Measurements from ENCODE around the gene OMP. TPM values are rescaled to one million over a fixed set of nuclear protein-coding genes. Genes with fewer than 3 reads are reported as not detected.

OMP gene
- total RNA-seq, 2 donors from 2014 or later = 8.0 TPM; not detected in 1

DNA sequence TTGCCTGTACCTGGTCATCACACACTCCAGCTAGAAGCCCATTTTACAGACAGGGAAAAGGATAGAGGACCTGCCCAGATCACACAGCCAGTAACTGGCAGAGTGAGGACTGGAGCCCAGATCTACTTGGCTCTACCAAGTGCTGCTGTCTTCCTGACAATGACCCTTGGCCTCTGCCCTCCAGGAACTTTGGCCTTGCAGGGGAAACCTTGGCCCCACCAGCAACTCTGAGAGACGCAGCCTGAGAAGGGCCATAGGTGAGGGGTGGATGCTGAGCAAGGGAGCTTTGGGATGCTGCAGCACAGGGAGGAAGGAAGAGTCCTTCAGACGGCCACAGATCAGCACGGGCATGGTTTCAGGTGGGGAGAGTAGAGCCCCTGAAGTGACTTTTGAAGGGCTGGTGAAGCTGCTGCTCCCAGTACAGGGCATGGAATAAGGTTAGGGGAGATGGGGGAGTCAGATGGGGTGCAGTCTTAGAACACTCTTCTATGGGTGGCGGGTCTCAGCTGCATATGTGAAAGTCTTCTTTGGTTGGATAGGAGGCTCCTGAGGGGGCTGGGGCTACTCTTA lies 37.9 kb upstream of the OMP start:
- Histone ChIP-seq H3K36me3 (no peaks in the 10 kb centered on the region), H3K4me1 (replicated peaks) (peaks cover 7% of the 10 kb centered on the region), H3K9me3 (no peaks in the 10 kb centered on the region), H3K27me3 (replicated peaks; ENCODE audit: insufficient read depth) (no peaks in the 10 kb centered on the region), H3K4me3 (no peak overlapping the region), H3K27ac (peak overlapping the region in 1 of 2 donors; percentile 91)
- TF ChIP-seq, protein P1, sequence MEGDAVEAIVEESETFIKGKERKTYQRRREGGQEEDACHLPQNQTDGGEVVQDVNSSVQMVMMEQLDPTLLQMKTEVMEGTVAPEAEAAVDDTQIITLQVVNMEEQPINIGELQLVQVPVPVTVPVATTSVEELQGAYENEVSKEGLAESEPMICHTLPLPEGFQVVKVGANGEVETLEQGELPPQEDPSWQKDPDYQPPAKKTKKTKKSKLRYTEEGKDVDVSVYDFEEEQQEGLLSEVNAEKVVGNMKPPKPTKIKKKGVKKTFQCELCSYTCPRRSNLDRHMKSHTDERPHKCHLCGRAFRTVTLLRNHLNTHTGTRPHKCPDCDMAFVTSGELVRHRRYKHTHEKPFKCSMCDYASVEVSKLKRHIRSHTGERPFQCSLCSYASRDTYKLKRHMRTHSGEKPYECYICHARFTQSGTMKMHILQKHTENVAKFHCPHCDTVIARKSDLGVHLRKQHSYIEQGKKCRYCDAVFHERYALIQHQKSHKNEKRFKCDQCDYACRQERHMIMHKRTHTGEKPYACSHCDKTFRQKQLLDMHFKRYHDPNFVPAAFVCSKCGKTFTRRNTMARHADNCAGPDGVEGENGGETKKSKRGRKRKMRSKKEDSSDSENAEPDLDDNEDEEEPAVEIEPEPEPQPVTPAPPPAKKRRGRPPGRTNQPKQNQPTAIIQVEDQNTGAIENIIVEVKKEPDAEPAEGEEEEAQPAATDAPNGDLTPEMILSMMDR (IDR thresholded peaks at IDR 0.05) = no peak
- TF ChIP-seq POLR2AphosphoS5 (IDR thresholded peaks at IDR 0.05) = no peak
- no peak for TF ChIP-seq POLR2A (IDR thresholded peaks at IDR 0.05)
- intact Hi-C loops (cut with DNase I) = no loop called here
- no peak for DNase-seq (ENCODE audit: low spot score)
- WGBS = 90% methylated on average over 4 of the region's 4 CpGs

DNA sequence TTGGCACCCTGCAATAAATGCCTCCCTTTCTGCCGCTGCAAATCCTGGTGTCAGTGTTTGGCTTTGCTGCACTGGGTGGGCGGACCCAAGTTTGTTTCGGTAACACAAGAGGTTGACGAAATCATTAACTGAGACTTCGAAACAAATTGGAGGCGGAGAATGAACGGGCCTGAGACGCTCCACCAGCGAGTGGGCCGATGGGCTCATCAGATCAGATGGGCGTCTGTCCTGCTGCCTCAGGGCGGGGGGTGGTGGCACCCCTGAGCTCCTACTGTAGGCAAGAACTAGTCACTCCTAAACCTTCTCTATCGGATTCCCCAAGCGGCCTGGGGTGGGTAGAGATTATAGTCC lies 36.8 kb upstream of the OMP start:
- Histone ChIP-seq H3K36me3 (no peaks in the 10 kb centered on the region), H3K4me3 (peak overlapping the region; percentile 65 to 74), H3K27me3 (replicated peaks; ENCODE audit: insufficient read depth) (no peaks in the 10 kb centered on the region), H3K27ac (peak overlapping the region; percentile 91 to 95), H3K4me1 (replicated peaks) (peaks cover 3% of the 10 kb centered on the region), H3K9me3 (no peaks in the 10 kb centered on the region)
- peak; percentile 47 for DNase-seq (ENCODE audit: low spot score)
- 13% methylated on average over 14 of the region's 14 CpGs for WGBS
- TF ChIP-seq, protein P1 (IDR thresholded peaks at IDR 0.05) = peak in 1 of 4 experiments; percentile 2
- TF ChIP-seq POLR2AphosphoS5 (IDR thresholded peaks at IDR 0.05) (no peak), POLR2A (IDR thresholded peaks at IDR 0.05) (peak; percentile 35)
- intact Hi-C loops (cut with DNase I) = no loop called here

DNA sequence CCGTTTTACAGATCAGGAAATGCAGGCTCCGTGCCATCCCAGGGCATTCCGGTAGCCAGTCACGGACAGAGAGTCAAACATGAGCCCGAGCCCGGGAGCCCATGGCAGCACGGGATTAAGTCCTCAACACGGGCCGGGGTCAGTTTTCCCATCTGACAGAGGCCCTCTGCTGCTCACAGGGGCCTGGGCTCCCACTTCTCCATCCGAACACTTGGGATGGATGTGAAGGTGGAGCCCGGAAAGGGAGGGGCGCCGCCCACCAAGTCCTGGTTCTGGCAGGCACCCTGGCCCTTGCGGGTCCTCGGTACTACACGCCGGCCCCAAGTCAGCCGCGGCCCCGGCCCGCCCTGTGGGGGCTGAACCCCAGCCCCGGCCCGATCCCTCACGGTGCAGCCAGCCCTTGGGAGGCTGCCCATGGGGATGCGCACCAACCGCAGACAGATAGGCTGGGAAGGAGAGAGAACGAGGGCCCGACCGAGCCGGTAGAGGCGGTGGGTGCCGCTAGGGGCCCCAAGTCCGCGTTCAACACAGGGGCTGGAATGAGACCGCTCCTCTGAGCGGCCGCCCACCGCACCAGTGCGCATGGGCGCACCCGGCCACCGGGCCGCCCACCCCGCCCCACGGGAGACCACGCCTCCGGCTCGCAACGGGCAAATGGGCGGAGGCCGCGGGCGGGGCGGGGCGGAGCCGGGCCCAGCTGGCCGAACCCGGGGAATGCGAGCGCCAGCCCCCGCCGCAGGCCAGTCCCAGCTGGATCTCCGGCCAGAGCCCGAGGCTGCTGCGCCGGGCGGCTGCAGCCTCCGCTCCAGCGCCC lies 36.2 kb upstream of the OMP start, which contains the start of gene CAPN5:
Gene CAPN5 (plus strand): TSS at position 743 of the 814 bp plus-strand sequence. CDS start 17,916 bp downstream, outside the sequence.
- Histone ChIP-seq H3K9me3 (no peaks in the 10 kb centered on the region), H3K36me3 (no peaks in the 10 kb centered on the region), H3K27me3 (replicated peaks; ENCODE audit: insufficient read depth) (no peaks in the 10 kb centered on the region), H3K4me3 (peak within 1 kb of the TSS; percentile 65 to 74), H3K27ac (peak within 1 kb of the TSS; percentile 91 to 95), H3K4me1 (replicated peaks) (peaks cover 3% of the 10 kb centered on the region)
- peak; percentile 89 for DNase-seq (ENCODE audit: low spot score)
- WGBS = under 1% methylated on average over 43 of the region's 69 CpGs
- TF ChIP-seq, protein P1 (IDR thresholded peaks at IDR 0.05) = peak in 3 of 4 experiments; percentile 6 to 42 (median 42)
- TF ChIP-seq POLR2AphosphoS5 (IDR thresholded peaks at IDR 0.05) (peak; percentile 81), POLR2A (IDR thresholded peaks at IDR 0.05) (peak; percentile 90)
- intact Hi-C loops (cut with DNase I) = no loop called here

DNA sequence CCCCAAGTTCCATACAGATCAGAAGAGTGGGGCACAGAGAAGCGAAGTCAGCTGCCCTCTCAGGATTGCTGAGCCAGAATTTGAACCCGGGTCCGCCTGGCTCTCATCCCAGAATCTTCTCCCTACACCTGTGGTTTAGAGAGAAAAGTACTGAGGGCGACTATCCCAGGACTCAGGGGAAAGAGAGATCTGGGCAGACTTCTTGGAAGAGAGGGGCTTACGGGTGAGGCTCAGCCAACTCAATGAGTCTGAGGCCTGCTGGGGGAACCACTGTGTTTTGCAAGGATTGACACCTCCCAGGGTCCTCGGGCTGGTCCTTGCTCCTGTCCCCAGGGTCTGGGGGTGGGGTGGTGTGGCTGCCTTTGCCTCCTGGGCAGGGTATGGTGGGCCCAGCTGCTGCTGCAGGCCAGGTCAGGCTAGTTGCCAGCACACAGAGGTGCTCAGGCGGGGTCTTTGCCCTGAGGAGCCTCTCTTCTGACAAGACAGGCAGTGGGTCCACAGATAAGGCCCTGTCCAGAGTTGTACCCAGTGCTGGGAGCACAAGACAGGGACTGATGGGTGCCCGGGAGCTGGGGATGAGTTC lies 34.7 kb upstream of the OMP start:
- Histone ChIP-seq H3K4me3 (peak overlapping the region; percentile 65 to 74), H3K4me1 (replicated peaks) (peaks cover 11% of the 10 kb centered on the region), H3K36me3 (no peaks in the 10 kb centered on the region), H3K9me3 (no peaks in the 10 kb centered on the region), H3K27me3 (replicated peaks; ENCODE audit: insufficient read depth) (no peaks in the 10 kb centered on the region), H3K27ac (no peak overlapping the region)
- DNase-seq (ENCODE audit: low spot score) = no peak
- intact Hi-C loops (cut with DNase I) = no loop called here
- 78% methylated on average over 8 of the region's 8 CpGs for WGBS
- TF ChIP-seq, protein P1 (IDR thresholded peaks at IDR 0.05) = no peak
